HEK293T (cell line): ENCODE measurements around the gene TCF23.

ENCODE experiments used
- ARNT ChIP-seq: fragments of 450-650 bp; IDR thresholded peaks from 2 replicates; pipeline ENCODE4 v1.6.1; 2017; ENCODE audit warnings: mild to moderate bottlenecking
- SP1 ChIP-seq: fragments of 450-650 bp; IDR thresholded peaks from 2 replicates; pipeline ENCODE4 v1.6.1; 2017
- TF ChIP-seq, protein P1 (sequence below): fragments of 450-650 bp; IDR thresholded peaks from 2 replicates; pipeline ENCODE4 v1.6.1; 2016

DNA sequence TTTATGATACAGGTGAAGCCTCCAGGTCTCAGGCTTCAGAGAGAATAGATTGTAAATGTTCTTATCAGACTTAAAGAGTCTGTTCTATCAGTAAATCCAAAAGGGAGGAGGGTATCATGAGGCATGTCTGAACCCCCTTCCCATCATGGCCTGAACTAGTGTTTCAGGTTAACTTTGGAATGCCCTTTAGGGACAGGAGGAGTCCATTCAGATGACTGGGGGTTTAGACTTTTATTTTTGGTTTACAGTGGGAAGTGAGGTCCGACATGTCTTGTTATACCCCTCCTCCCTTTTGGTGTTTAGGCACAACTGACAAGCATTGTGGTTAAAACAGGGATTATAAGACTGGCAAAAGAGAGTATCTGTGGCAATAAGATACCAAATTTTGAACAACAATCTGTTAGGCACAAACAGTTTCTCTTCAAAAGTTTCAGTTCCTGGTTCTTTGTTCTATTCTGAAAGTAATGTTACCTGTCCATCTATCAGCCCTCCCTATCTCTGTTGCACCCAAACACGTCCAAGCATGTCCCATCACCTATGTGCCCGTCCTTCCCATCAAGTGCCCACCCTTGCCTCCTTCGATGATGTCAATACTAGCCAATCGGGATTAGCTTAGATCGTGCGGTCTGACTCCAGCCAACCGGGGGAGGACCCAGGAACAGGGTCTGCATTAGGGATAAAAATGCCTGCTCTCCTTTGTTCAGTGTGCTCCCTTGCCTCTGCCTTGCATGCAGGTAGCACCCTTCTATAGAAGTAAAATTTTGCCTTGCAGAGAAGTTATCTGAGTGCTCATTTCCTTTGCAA lies 16.4 kb downstream of the TCF23 start:
- no peak for TF ChIP-seq ARNT
- TF ChIP-seq SP1, result no peak
- TF ChIP-seq, protein P1, sequence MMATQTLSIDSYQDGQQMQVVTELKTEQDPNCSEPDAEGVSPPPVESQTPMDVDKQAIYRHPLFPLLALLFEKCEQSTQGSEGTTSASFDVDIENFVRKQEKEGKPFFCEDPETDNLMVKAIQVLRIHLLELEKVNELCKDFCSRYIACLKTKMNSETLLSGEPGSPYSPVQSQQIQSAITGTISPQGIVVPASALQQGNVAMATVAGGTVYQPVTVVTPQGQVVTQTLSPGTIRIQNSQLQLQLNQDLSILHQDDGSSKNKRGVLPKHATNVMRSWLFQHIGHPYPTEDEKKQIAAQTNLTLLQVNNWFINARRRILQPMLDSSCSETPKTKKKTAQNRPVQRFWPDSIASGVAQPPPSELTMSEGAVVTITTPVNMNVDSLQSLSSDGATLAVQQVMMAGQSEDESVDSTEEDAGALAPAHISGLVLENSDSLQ, result no peak
